Endometrium (tissue), 2 donors: ENCODE measurements around the gene GTPBP8.

Experiments
- FAIRE-seq: peaks from 2 replicates; lab custom pipeline; 2012; peaks lifted over from hg19 to GRCh38; lab: Jason Lieb, UNC
- donor health status: control.
- donor health status: control.

GTPBP8 gene

GRCh38 chr3:112990672-112991602 lies at the start of gene GTPBP8:
GTPBP8 (plus strand) TSS chr3:112990984; CDS start chr3:112991000, 16 bp downstream.
- FAIRE-seq: no peak

GRCh38 chr3:112948346-112948838 lies 42.4 kb upstream of the GTPBP8 start:
- FAIRE-seq: no peak

GRCh38 chr3:112956351-112956750 lies 34.4 kb upstream of the GTPBP8 start:
- FAIRE-seq: no peak

DNA sequence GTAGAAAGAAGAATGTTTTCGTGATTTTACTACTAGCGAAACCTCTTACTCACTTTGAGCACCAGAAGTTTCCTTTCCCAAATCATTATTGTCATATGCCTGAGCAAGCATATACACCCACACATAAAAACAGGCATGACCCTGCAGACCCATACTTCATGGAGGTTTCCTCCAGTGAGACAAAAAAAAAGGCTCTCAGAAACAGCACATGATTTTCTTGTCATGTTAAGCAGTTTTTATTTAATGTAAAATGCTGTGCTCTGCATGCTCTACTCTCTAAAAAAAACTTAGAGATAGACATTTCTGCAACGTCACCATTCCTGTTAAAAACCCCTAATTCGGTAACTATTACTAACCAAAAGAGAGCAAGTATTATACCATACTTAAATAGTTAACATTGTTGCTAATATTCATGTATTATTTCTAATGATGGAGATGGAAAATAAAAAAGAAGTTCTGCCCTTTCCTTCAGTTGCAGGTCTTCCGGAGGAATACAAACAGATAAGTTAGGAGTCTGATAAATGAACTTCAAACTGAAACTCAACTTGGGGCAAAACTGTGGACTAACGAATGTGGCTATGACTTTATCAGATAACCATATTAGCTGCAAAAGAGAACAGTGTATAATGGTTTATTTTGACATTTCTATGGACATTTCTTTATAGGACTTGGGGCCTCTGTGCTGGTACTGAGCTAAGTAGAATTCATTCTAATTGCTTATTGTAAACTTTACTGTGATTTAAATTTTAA lies 31.8 kb upstream of the GTPBP8 start:
- FAIRE-seq: no peak

DNA sequence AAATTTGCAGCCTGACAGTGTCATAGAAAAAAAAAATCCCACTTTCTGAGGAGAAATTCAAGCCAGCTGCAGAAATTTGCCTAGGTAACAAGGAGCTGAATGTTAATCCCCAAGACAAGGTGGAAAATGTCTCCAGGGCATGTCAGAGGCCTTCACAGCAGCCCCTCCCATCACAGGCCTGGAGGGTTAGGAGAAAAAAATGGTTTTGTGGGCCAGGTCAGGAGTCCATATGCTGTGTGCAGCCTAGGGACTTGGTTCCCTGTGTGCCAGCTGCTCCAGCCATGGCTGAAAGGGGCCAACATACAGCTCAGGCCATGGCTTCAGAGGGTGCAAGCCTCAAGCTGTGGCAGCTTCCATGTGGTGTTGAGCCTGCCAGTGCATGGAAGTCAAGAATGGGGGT lies 27.1 kb upstream of the GTPBP8 start:
- no peak for FAIRE-seq

- no peak for FAIRE-seq
These were observed 25.1 kb upstream of the GTPBP8 start for GRCh38 chr3:112965656-112966055.

GRCh38 chr3:112966633-112967032 lies 24.2 kb upstream of the GTPBP8 start:
- no peak for FAIRE-seq

DNA sequence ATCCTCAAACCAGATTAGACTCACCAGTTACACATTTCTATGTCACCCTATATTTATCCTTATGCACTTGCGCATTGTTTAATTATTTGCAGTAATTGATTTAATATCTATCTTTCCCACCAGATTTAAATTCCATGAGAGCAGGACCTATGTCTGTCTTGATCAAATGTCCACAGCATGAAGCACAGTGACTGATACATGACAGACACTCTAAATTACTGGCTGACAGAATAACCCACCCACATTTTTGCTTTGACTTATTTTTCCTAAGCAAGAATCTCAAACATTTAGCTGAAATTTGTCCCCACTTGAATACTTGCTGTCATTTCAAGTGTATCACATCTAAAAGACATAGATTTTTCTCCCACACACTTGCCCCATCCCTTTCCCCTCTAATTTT lies 23.4 kb upstream of the GTPBP8 start:
- FAIRE-seq: no peak

DNA sequence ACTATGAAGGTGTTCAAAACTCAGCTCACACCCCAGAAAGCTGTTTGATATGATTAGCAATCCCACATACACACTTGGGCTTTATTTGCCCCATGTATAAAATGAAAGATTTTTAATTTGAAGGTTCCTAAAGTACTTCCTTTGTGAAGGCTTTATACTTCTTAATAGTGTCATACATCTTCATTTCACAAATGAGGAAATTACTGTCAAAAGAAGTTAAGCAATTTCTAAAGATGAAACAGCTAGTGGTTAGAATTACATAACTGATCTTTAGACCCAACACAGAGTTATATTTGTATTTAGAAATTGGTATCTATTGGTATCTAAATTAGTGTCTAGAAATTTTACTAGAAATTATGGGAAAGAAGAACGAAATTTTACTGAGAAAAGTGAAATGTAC lies 23.0 kb upstream of the GTPBP8 start:
- FAIRE-seq: no peak

- no peak for FAIRE-seq
These were observed 18.6 kb upstream of the GTPBP8 start for GRCh38 chr3:112972158-112972557.

DNA sequence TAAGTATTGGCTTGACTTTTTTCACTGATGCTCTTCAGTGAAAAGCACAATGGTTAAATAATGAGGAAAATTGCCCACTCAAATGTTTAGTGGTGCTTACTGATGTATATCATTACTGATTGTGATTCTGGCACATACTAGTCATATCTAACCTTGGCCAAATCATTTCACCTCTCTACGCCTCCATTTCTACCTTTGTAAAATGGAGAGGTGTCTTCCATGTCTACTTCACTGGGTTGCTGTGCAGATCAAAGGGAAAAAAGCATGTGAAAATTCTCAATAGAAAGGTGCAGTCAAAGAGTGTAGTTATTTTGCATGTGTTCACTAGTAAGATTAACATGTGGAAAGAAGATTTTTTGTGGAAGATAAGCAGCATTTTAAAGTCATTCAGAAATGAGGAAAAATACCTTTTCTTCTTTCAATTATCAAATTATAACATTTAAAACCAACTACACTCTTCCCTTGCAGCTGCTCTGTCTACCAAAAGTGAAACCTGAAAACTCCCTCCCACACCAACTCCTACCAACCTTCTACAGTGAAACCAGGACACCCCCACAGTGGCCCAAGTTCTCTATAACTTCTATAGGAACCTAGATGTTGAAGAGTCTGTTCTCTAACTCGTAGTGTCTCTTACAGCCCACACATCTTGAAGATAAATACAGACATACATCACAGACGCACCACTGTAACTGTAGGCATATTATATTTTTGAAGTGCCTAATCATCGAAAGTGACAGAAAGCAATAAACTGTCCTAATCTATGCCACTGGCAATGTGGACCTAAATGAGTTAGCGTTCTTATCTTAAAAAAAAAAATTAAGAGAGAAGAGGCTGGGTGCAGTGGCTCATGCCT lies 17.2 kb upstream of the GTPBP8 start:
- FAIRE-seq: no peak

- no peak for FAIRE-seq
These were observed 16.6 kb upstream of the GTPBP8 start for GRCh38 chr3:112974178-112974517.

DNA sequence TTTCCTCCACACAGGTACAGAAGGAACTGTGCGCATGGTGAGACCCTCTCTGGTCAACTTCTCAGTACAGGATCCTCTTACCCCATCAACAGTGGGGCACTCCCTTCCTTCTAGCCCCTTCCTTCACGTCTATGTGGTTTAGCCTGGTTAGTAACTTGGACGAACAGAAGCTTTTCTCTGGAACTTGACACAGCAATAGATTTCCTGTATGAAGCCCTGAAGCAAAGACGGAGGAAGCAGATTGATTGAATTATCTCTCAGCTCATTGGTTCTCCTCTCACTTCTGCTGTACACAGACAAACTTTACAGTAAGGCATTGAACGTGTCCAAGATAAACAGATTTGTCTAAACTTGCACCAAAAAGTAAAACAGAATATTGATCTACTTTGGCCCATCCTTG lies 15.9 kb upstream of the GTPBP8 start, which contains the start of gene CD200R1:
Gene CD200R1 (minus strand): TSS at position 210 of the 400 bp plus-strand sequence. CDS start 246 bp downstream, outside the sequence.
- no peak for FAIRE-seq

DNA sequence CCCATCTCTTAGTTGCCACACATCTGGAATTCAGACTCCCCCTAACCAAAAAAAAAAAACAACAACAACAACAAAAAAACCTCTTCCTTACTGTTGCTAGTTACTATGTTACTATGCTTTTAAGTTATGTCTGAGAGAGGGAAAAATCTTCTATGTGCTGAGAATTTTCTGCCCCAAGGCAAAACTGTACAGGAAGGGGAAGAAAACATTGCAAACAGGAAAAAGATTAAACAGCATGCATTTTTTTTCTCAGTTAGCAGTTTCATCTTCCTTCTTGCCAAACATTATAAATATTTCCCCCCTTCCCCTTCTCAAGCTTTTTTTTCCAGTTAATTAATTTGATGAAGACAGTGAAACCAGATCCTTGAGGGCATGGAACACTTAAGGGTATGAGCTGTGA lies 14.8 kb upstream of the GTPBP8 start:
- FAIRE-seq: no peak

- no peak for FAIRE-seq
These were observed 13.8 kb upstream of the GTPBP8 start for GRCh38 chr3:112976953-112977352.

- FAIRE-seq: peak; percentile 94
These were observed 11.4 kb upstream of the GTPBP8 start for GRCh38 chr3:112979244-112979832.

- no peak for FAIRE-seq
These were observed 10.7 kb upstream of the GTPBP8 start for GRCh38 chr3:112980080-112980479.

GRCh38 chr3:112982710-112983109 lies 8.1 kb upstream of the GTPBP8 start:
- FAIRE-seq: no peak

- no peak for FAIRE-seq
These were observed 6.3 kb upstream of the GTPBP8 start for GRCh38 chr3:112984485-112984884.

GRCh38 chr3:112987710-112988334 lies 3.0 kb upstream of the GTPBP8 start:
- FAIRE-seq: no peak

DNA sequence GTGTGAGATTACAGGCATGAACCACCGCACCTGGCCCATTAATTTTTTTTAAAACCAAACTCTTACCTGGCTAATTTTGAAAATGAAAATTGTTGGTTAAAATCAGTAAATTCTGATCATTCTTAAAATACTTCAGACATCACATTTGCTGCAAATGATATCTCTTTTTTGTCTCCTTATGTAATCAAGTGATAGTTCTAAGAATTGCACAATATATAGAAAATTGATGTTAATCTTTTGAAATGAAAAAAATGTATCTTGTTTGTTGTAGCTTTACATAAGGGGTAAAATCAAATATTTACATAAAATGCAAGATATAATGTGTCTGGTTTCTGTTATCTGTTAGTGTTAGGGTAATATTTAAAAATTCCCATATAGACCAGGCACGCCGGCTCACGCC lies 5.0 kb downstream of the GTPBP8 start:
- no peak for FAIRE-seq
